Retina (tissue), 1 donor: ENCODE measurements around the gene STX5.
"Not testable (repeated sequence)": the region's sequence is repeated elsewhere in the genome, so short reads cannot be mapped to it uniquely, and the experiment has no call there.

Experiments
- DNase-seq: peaks from one replicate; pipeline ENCODE4 v3.0.0-alpha.2; 2016

The STX5 gene

GRCh38 chr11:62778441-62778840 lies 53.4 kb downstream of the STX5 start:
- DNase-seq, result no peak

DNA sequence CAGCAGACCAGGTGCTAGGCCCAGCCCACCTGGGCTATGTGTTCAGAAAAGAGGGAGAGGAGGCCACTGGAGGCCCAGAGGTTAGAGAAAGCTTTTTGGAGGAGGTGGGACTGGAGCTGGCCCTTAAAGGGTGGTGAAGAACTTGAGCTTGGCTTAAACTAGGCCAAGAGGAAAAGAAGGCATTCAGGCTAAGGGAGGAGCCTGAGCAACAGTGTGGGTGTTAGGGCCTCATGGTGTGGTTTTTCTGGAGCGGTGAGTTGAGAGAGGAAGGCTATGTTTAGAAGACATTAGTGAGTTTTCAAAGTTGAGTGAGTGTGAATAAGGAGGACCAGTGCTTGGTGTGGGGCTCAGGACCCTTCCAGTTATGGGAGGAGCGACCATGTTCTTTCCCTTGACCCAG lies 54.5 kb downstream of the STX5 start:
- no peak for DNase-seq

- DNase-seq, result no peak
Observed at GRCh38 chr11:62775646-62776045, 56.2 kb downstream of the STX5 start.

GRCh38 chr11:62774407-62774806 lies 57.4 kb downstream of the STX5 start:
- no peak for DNase-seq

GRCh38 chr11:62771144-62772021 lies 60.5 kb downstream of the STX5 start, which contains the start of gene TAF6L:
TAF6L (plus strand) TSS chr11:62771396; CDS start chr11:62775784, 4,388 bp downstream.
- DNase-seq, result peak; percentile 98

GRCh38 chr11:62770778-62771143 lies 61.1 kb downstream of the STX5 start:
- no peak for DNase-seq

DNA sequence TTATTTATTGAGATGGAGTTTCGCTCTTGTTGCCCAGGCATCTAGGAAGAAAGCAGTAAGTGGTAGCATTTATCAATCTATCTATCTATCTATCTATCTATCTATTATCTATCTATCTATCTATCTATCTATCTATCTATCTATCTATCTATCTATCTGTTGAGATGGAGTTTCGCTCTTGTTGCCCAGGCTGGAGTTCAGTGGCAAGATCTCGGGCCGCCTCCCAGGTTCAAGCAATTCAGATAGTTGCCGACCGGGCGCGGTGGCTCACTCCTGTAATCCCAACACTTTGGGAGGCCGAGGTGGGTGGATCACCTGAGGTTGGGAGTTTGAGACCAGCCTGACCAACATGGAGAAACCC lies 71.0 kb downstream of the STX5 start:
- not testable (repeated sequence) for DNase-seq

- no peak for DNase-seq
Observed at GRCh38 chr11:62757846-62758788, 73.7 kb downstream of the STX5 start.
